GM11168 (cell line): ENCODE data around the gene PCSK5.
"Not testable (repeated sequence)": the region's sequence is repeated elsewhere in the genome, so short reads cannot be mapped to it uniquely, and the experiment has no call there.

ENCODE experiments used
- in situ Hi-C: fragments of 300-500 bp; cut with MboI; formaldehyde crosslinking; loops from one replicate; pipeline ENCODE4 v1.12.0; 2022; ENCODE audit warnings: low sequenced_read_pairs; ENCODE audit not compliant: unreplicated experiment

The PCSK5 gene

GRCh38 chr9:75960551-75960950, 70.1 kb downstream of the PCSK5 start:
- in situ Hi-C loops: no loop called here

DNA sequence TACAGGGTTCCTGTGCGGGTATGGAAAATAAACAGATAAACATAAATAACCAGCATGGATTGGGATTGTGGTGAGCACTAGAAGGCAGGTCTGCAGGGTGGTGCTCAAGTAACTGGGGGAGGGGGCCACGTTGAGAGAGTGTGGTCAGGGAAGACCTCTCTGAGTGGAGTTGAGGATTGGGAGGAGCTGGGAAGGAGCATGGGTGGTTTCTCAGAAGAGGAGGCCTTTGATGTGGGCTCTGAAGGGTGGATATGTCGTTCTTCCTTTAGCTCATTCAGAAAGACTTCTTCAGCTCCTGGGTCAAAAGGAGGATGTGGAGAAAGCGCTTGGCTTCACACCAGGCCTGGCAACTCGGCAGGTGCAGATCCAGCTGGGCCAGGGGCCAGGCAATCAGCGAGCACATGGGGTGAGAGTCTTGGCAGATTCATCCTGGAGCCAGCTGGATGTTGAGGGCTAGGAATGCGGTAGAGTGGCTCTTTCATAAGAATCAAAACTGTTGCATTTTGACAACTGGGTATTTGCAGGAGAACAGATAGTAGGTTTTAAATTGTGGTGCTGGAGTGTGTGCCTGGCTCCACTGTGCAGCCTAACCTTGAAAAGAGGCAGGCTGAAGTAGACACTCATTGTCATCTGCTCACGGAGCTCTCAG, 71.7 kb downstream of the PCSK5 start:
- in situ Hi-C loops: no loop called here

- in situ Hi-C loops: no loop called here
These were observed 72.2 kb downstream of the PCSK5 start for GRCh38 chr9:75962662-75963036.

DNA sequence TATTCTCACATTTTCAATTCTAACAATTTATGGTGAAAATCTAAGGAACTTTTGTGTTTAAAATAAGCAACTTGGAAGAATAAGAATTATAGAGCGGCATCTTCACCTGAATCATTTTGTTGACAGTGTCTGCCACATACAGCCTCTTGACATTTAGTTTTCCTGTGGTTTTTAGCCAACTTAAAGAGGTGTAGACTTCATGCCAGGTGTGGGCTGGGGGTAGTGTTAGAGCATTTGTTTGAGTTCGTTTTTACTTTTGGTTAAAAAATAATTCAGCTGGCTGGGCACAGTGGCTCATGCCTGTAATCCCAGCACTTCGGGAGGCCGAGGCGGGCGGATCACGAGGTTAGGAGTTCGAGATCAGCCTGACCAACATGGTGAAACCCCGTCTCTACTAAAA, 72.8 kb downstream of the PCSK5 start:
- in situ Hi-C loops: not testable (repeated sequence)

DNA sequence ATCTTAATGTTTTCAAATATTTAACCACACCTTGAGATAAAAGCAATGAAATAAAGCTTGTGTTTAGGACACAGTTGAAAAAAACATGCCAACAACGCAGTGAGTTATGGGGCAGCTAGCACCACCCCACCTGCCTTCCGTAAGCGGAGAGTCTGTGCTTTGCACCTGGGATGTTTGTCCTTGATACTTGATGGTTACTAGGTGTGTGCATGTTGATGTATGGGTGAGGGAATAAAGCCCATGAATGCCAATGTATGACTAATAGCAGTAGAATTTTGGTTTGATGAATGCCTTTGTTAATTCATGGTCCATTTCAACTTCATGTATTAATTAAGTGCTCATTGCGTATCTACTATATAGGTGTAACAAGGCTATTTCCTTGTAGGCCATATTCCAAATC, 74.0 kb downstream of the PCSK5 start:
- in situ Hi-C loops: no loop called here

GRCh38 chr9:75965231-75965630, 74.8 kb downstream of the PCSK5 start:
- in situ Hi-C loops: no loop called here

DNA sequence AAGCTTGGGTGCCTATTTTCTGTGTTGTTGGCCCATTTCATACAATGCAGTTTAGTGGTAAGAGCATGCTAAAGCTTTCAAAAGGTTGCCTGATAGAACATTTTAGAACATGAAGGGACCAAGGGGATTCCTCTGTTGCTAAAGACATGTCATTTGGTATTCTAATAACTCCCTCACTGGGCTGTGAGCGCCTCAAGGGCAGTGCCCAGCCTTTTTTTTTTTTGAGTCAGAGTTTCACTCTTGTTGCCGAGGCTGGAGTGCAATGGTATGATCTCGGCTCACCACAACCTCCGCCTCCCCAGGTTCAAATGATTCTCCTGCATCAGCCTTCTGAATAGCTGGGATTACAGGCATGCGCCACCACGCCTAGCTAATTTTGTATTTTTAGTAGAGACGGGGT, 77.1 kb downstream of the PCSK5 start:
- in situ Hi-C loops: no loop called here

GRCh38 chr9:75974016-75974766, 83.7 kb downstream of the PCSK5 start:
- in situ Hi-C loops: no loop called here

GRCh38 chr9:75975071-75975470, 84.6 kb downstream of the PCSK5 start:
- in situ Hi-C loops: no loop called here

- in situ Hi-C loops: no loop called here
These were observed 86.1 kb downstream of the PCSK5 start for GRCh38 chr9:75976549-75976948.

DNA sequence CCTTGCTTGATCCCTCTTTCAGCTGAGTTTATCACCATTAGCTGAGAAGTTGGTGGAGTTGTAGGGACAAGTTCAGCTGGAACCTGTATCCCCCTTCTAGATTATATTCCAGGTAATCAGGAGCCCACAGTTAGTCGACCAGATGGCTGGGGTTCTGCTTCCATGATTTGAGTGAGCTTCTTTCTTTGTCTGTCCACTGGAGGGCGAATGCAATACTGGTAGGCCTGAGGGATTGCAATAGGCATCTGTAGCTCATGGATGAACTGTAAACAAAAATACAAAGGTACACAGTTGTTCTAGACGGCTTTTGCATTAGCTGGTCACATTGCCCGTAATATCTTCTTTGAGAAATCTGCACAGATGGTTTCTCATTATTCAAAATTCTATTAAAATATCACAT, 88.9 kb downstream of the PCSK5 start:
- in situ Hi-C loops: no loop called here

- in situ Hi-C loops: no loop called here
These were observed 93.0 kb downstream of the PCSK5 start for GRCh38 chr9:75983319-75984045.

GRCh38 chr9:75985515-75985914, 95.0 kb downstream of the PCSK5 start:
- in situ Hi-C loops: no loop called here

DNA sequence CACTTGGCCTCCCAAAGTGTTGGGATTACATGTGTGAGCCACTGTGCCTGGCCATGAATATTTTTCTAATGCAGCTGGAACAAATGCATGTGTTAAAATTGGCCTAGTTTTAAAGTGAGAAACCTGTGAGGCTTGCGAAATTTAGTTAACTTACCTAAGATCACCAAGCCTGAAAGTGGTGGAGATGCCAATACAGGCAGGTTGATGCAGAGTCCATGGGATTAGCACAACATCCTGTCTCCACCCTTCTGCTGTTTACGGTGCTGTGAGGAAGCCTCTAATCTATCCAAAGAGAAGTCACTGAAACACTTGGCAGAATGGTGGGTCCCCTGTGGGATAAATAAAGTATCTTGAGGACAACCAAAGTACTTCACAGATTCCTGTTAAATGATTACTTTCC, 98.2 kb downstream of the PCSK5 start:
- in situ Hi-C loops: no loop called here

- in situ Hi-C loops: no loop called here
These were observed 99.7 kb downstream of the PCSK5 start for GRCh38 chr9:75990156-75990555.

DNA sequence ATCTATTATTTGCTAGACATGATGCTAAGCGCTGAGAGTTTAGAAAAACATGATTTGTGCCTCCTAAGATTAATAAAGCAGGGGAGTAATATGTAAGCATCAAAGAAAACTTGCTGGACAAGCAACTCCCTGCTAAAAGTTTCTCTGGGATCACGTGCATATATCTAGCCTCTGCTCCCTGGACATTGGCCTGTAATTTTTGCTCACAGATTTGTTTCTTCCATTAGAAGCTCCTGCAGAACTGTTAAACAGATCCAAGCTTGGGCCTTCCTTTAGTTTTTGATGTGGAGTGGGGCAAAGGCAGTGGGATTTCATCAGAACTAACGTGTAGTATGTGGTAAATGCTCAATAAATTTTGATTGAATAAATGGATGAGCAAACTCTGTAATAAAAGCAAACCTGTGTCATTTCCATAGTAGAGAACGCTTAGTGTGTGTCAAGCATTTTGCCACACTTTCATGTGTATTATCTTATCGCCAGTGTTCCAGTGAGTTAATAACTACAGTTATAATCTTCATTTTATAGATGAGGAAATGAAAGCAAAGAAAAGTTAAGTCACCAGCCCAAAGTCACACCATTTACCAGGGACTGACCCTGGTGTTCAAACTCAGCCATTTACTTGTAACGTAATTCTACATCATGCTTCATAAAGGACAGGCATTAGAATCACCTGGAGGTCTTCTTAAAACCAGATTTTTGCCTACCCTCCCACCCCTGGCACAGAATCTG, 100.3 kb downstream of the PCSK5 start:
- in situ Hi-C loops: no loop called here

DNA sequence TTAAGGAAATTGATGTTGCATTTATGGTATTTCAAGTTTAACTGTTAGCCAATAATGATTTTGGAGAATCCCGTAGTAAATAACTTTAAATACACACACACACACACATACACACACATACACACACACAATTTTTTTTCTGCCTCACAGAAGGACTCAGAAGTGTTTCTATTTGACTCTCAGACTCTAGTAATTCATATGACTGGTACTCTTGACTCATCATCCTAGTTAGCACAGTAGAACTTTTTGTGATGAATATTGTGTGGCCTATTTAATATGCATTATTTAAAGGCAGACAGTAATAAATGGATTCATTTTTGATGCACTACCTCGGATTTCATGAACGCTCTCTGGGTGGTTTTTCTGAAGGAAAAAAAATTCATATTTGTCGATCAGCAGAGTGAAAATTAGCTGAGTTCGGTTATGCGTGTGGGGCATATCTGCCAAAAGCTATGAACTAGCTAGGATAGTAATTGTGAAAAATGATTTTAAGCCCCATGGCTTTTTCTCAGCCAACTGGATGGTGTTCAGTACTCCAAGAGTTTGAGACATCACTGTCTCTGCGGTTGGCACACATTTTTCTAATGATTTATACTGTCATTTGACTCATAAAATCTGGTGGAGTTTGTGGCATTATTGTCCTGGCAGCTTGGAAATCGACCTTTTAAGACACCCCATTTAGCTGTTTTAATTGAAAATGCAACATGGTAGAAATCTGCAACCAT, 102.2 kb downstream of the PCSK5 start:
- in situ Hi-C loops: no loop called here

GRCh38 chr9:75993434-75993833, 103.0 kb downstream of the PCSK5 start:
- in situ Hi-C loops: no loop called here

DNA sequence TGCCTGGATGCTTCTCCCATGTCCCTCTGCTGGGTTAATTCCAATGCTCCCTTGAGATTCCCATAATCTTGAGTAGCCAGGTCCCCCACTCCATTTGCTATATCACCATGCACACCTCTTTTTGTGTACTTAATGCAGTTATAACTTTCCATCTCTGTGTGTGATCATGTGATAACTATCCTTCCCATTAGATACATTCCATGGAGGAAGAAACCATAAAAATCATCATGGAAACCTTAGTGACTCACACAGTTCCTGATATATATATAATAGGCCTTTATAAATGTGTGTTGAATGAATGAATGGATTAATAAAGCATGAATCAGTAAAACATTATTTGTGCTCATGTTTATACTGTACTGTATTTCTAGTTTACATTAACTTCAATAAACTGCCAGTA, 104.6 kb downstream of the PCSK5 start:
- in situ Hi-C loops: no loop called here

DNA sequence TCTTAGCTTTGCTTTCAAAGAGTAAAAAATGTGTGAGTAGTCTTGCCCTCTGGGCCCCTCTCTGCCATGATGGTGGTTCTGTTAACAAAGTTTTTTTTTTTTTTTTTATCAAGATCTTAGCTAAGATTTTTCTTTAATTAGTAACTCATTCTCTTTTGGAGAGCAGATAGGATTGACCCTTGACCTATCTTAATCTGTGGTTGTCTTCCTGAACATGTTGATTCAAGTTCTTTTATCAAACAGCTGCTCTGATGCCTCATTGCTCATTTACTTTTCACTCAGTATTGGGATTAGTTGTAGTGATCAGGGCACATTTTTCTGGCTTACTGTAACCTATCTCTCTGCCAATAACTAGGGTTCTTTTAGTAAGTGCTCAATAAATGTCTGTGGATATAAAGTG, 106.3 kb downstream of the PCSK5 start:
- in situ Hi-C loops: no loop called here
